OCI-LY1 (cell line): Measurements from ENCODE around the gene LLGL2.

Experiments used
- H2AFZ ChIP-seq: fragments of 200-600 bp; sonication (generic), shearing (Covaris generic); 2 replicates; pipeline ENCODE4 v1.6.0; 2014; ENCODE audit warnings: antibody characterized with exemption, mild to moderate bottlenecking, low read length
- H3F3A ChIP-seq: fragments of 200-600 bp; sonication (generic), shearing (Covaris generic); 2 replicates; pipeline ENCODE4 v1.6.0; 2014; ENCODE audit warnings: mild to moderate bottlenecking, antibody characterized with exemption, low read length, moderate library complexity; ENCODE audit not compliant: insufficient read depth
- H3K27ac ChIP-seq: fragments of 200-600 bp; sonication (generic); 2 replicates; pipeline ENCODE4 v1.5.1; 2014; ENCODE audit warnings: low read length, mixed run types, mild to moderate bottlenecking, low read depth; ENCODE audit not compliant: poor library complexity, severe bottlenecking
- H3K27me3 ChIP-seq: fragments of 200-600 bp; sonication (generic); 2 replicates; pipeline ENCODE4 v1.6.0; 2014; ENCODE audit warnings: antibody characterized with exemption, mild to moderate bottlenecking, low read length, moderate library complexity; ENCODE audit not compliant: insufficient read depth
- H3K36me3 ChIP-seq: fragments of 200-600 bp; sonication (generic); 2 replicates; pipeline ENCODE4 v1.6.1; 2014; ENCODE audit warnings: mild to moderate bottlenecking, antibody characterized with exemption, low read length, moderate library complexity, mixed read lengths; ENCODE audit not compliant: insufficient read depth
- H3K4me1 ChIP-seq: fragments of 200-600 bp; sonication (generic); 2 replicates; pipeline ENCODE4 v1.5.1; 2014; ENCODE audit warnings: mild to moderate bottlenecking, low read length, moderate library complexity; ENCODE audit not compliant: insufficient read depth, severe bottlenecking
- H3K4me2 ChIP-seq: fragments of 200-600 bp; sonication (generic), shearing (Covaris generic); 2 replicates; pipeline ENCODE4 v1.6.1; 2014; ENCODE audit warnings: low read length
- H3K4me3 ChIP-seq: fragments of 200-600 bp; sonication (generic); 2 replicates; pipeline ENCODE4 v1.5.1; 2014; ENCODE audit warnings: low read length, low read depth, mild to moderate bottlenecking, mixed read lengths; ENCODE audit not compliant: poor library complexity, severe bottlenecking
- H3K79me2 ChIP-seq: fragments of 200-600 bp; shearing (Covaris generic); 2 replicates; pipeline ENCODE4 v1.6.1; 2016; ENCODE audit warnings: mixed run types, low read length, mixed read lengths; ENCODE audit not compliant: insufficient read depth
- H3K9ac ChIP-seq: fragments of 200-600 bp; sonication (generic), shearing (Covaris generic); 2 replicates; pipeline ENCODE4 v1.6.1; 2014; ENCODE audit warnings: mild to moderate bottlenecking, low read length, mixed read lengths
- H3K9me2 ChIP-seq: fragments of 200-600 bp; sonication (generic), shearing (Covaris generic); 2 replicates; pipeline ENCODE4 v1.6.1; 2014; ENCODE audit warnings: low read depth, mild to moderate bottlenecking, low read length, mixed read lengths
- H3K9me3 ChIP-seq: fragments of 200-600 bp; shearing (Covaris generic); 2 replicates; pipeline ENCODE4 v1.6.1; 2014; ENCODE audit warnings: low read length, mixed read lengths
- H4K20me1 ChIP-seq: fragments of 200-600 bp; sonication (generic), shearing (Covaris generic); 2 replicates; pipeline ENCODE4 v1.6.0; 2016; ENCODE audit warnings: mild to moderate bottlenecking, low read length; ENCODE audit not compliant: insufficient read depth
- EZH2 ChIP-seq: fragments of 200-600 bp; sonication (generic), shearing (Covaris generic); IDR thresholded peaks from 2 replicates; pipeline ENCODE4 v1.8.0; 2017; ENCODE audit warnings: borderline replicate concordance, mixed run types, mild to moderate bottlenecking, antibody characterized with exemption, low read length, moderate library complexity, mixed read lengths
- TF ChIP-seq, protein P1 (sequence below): fragments of 200-600 bp; sonication (generic), shearing (Covaris generic); IDR thresholded peaks from 2 replicates; pipeline ENCODE4 v1.5.1; 2017; ENCODE audit warnings: mild to moderate bottlenecking, antibody characterized with exemption, low read length, moderate library complexity, mixed read lengths

The LLGL2 gene

DNA sequence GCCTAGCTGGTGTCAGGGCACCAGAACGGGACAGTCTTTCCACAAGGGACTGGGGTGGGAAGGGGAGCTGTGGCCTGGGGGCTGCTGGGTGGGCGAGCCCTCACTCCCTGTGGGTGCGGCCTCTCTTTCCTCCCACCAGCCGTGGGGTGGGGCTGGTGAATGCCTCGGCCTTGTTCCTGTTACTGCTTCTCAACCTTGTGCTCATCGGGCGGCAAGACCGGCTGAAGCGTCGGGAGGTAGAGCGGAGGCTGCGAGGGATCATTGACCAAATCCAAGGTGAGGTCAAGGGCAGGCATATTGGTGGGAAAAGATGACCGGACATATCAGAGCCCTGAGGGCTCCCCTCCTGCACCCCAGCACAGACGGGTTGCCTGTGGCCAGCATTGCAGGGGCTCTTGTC is 39.3 kb upstream of the LLGL2 start:
- Histone ChIP-seq H3K36me3 (no peaks in the 10 kb centered on the region), H3F3A (no peaks in the 10 kb centered on the region), H4K20me1 (no peaks in the 10 kb centered on the region), H3K27ac (no peak overlapping the region), H3K27me3 (no peaks in the 10 kb centered on the region), H3K9me3 (no peaks in the 10 kb centered on the region), H3K79me2 (no peaks in the 10 kb centered on the region), H3K4me2 (no peak overlapping the region), H2AFZ (no peak overlapping the region), H3K4me3 (no peak overlapping the region), H3K4me1 (peaks cover 12% of the 10 kb centered on the region), H3K9ac (no peak overlapping the region), H3K9me2 (no peaks in the 10 kb centered on the region)
- TF ChIP-seq, protein P1, sequence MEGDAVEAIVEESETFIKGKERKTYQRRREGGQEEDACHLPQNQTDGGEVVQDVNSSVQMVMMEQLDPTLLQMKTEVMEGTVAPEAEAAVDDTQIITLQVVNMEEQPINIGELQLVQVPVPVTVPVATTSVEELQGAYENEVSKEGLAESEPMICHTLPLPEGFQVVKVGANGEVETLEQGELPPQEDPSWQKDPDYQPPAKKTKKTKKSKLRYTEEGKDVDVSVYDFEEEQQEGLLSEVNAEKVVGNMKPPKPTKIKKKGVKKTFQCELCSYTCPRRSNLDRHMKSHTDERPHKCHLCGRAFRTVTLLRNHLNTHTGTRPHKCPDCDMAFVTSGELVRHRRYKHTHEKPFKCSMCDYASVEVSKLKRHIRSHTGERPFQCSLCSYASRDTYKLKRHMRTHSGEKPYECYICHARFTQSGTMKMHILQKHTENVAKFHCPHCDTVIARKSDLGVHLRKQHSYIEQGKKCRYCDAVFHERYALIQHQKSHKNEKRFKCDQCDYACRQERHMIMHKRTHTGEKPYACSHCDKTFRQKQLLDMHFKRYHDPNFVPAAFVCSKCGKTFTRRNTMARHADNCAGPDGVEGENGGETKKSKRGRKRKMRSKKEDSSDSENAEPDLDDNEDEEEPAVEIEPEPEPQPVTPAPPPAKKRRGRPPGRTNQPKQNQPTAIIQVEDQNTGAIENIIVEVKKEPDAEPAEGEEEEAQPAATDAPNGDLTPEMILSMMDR: no peak
- no peak for TF ChIP-seq EZH2

DNA sequence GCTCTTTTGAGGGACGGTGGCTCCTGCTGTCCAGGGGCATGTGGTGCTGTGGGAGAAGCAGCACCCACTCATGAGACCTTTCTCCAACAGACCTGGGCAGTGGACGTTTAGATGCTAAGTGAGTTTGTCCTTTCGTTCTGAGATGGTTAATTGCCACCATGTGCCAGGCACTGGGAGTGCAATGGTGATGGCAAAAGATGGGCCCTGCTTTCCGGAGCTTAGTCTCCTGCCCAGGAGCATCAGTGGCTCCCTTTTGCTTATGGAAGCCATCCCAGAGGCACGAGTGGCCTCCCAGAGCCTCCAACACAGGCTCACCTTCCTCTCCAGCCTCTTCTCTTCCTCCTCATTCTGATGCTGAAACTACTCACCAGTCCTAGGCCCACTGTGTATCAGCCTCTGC is 38.5 kb upstream of the LLGL2 start:
- no peaks in the 10 kb centered on the region for H4K20me1 ChIP-seq
- no peak overlapping the region; the same call in 1 of the 2 replicates for H3K4me2 ChIP-seq
- H3K4me3 ChIP-seq: no peak overlapping the region
- peak overlapping the region; percentile 21 for H3K27ac ChIP-seq
- H3K9me2 ChIP-seq: no peaks in the 10 kb centered on the region
- H3K27me3 ChIP-seq: no peaks in the 10 kb centered on the region
- no peaks in the 10 kb centered on the region for H3K9me3 ChIP-seq
- TF ChIP-seq, protein P1: no peak
- no peak for TF ChIP-seq EZH2
- H3K9ac ChIP-seq: no peak overlapping the region
- H3K79me2 ChIP-seq: no peaks in the 10 kb centered on the region
- H3K36me3 ChIP-seq: no peaks in the 10 kb centered on the region
- no peaks in the 10 kb centered on the region for H3F3A ChIP-seq
- no peak overlapping the region for H2AFZ ChIP-seq
- peaks cover 12% of the 10 kb centered on the region for H3K4me1 ChIP-seq

DNA sequence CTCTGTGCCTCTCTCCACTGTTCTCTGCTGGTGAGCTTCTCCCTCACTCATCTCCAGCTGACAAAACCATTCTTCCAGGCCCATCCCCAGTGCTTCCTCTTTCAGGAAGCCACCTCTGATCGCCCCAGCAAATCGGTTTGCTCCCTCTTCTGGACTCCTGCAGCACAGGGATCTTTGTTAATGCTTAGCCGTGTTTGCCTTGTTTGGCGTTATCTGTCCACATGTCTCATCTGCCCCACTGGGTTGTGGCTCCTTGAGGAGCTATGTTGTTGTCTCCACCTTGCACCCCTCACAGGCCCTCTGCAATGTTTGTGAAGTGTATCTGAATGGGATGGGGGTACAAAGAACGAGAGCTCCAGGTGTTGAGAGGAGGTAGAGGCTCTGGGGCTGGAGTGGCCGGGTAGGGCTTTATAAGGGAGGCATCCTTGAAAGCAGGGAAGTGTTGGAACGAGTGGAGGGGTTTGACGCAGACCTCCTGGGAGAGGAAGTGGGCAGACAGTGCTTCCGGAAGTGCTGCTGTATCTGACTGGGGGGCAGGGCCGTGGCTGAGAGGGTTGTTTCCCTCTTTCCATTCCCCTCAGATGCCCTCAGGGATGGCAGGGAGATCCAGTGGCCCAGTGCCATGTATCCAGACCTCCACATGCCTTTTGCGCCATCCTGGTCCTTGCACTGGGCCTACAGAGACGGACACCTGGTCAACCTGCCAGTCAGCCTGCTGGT is 38.0 kb upstream of the LLGL2 start:
- peak overlapping the region; percentile 0 for H3K4me3 ChIP-seq
- no peaks in the 10 kb centered on the region for H3K27me3 ChIP-seq
- H3K9me2 ChIP-seq: no peaks in the 10 kb centered on the region
- H3K9me3 ChIP-seq: no peaks in the 10 kb centered on the region
- TF ChIP-seq, protein P1: no peak
- no peak for TF ChIP-seq EZH2
- no peak overlapping the region; the same call in 1 of the 2 replicates for H3K9ac ChIP-seq
- peak overlapping the region; percentile 21 for H3K27ac ChIP-seq
- no peaks in the 10 kb centered on the region for H3K79me2 ChIP-seq
- H3F3A ChIP-seq: no peaks in the 10 kb centered on the region
- no peaks in the 10 kb centered on the region for H4K20me1 ChIP-seq
- H2AFZ ChIP-seq: no peak overlapping the region
- H3K4me1 ChIP-seq: peaks cover 12% of the 10 kb centered on the region
- H3K36me3 ChIP-seq: no peaks in the 10 kb centered on the region
- peak overlapping the region; percentile 42 for H3K4me2 ChIP-seq
